ENCODE measurements around the gene MGMT.

DNA sequence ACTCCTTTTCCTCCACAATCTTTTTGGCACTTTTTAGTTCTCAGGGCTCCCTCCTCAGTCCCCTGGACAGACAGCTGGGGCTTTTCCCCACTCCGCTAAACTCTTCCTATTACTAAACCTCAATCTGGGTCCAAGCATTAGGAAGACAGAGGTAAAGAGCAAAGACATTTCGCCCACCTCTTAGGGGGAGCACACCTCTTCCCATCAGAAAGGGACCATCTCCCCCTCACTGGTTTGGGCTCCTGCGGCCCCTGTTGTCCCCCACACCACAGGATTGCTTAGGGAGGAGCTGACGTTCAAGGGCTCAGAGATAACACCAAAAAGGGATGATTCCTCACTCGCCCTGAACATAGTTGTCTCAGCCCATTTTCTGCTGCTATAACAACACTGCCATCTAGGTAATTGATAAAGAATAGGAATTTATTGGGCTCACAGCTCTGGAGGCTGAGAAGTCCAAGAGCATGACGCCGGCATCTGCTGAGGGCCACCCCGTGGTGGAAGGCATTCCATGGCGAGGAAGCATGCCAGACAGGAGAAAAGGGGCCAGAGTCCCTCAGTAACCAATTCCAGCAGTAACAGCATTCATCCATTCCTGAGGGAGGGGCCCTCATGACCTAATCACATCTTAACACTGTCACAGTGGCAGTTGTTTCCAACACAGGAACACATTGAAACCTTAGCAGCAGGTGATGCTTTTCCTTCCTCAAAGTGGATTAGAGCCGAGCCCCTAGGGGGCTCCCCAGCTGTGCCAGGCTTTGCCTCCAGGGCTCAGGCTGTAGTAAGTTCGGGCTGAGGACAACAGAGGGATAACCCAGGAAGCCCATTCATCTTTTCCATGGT lies 287.4 kb downstream of the MGMT start:
- TF ChIP-seq EZH2 (IDR thresholded peaks at IDR 0.05; ENCODE audit: borderline replicate concordance, low read length), result no peak
- TF ChIP-seq, protein P1, sequence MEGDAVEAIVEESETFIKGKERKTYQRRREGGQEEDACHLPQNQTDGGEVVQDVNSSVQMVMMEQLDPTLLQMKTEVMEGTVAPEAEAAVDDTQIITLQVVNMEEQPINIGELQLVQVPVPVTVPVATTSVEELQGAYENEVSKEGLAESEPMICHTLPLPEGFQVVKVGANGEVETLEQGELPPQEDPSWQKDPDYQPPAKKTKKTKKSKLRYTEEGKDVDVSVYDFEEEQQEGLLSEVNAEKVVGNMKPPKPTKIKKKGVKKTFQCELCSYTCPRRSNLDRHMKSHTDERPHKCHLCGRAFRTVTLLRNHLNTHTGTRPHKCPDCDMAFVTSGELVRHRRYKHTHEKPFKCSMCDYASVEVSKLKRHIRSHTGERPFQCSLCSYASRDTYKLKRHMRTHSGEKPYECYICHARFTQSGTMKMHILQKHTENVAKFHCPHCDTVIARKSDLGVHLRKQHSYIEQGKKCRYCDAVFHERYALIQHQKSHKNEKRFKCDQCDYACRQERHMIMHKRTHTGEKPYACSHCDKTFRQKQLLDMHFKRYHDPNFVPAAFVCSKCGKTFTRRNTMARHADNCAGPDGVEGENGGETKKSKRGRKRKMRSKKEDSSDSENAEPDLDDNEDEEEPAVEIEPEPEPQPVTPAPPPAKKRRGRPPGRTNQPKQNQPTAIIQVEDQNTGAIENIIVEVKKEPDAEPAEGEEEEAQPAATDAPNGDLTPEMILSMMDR (IDR thresholded peaks at IDR 0.05; ENCODE audit: low read length), result no peak

Data from OCI-LY1 (cell line).